Endothelial cell of umbilical vein (primary cell): ENCODE measurements around the gene INTS14. TPM values are rescaled to one million over a fixed set of nuclear protein-coding genes. Genes with fewer than 3 reads are reported as not detected.

Experiments
- BruUV-seq: library from RNA; stranded (reverse); fragments of 400-500 nt; replicated peaks from 2 replicates; lab custom pipeline; 2021; lab: Mats Ljungman, UMichigan
- CTCF ChIA-PET: fragments of 300-600, 350-600 bp; sonication (Branson Sonifier 250); formaldehyde crosslinking; loops from one replicate; lab custom pipeline; 2021; ENCODE audit warnings: antibody characterized with exemption, inconsistent platforms; lab: Charles Lee
- POLR2A ChIA-PET: fragments of 300-600, 350-600 bp; sonication (Branson Sonifier 250); formaldehyde crosslinking; loops from one replicate; lab custom pipeline; 2021; ENCODE audit warnings: antibody characterized with exemption, inconsistent platforms; lab: Charles Lee
- DNase-seq: peaks from one replicate; pipeline ENCODE4 v3.0.0-alpha.2; 2011; ENCODE audit warnings: low read depth, low spot score
- FAIRE-seq: peaks from 2 replicates; lab custom pipeline; 2011; peaks lifted over from hg19 to GRCh38; lab: Jason Lieb, UNC
- H2AFZ ChIP-seq: 2 replicates; pipeline ENCODE4 v1.6.0; 2012; ENCODE audit warnings: low read depth, low read length, control low read depth, inconsistent platforms
- H3K27ac ChIP-seq: 2 replicates; pipeline ENCODE4 v1.5.1; 2011; ENCODE audit warnings: low read depth, mild to moderate bottlenecking, control low read depth, low read length, moderate library complexity; ENCODE audit not compliant: insufficient read depth
- H3K27me3 ChIP-seq, 2 experiments: 2 replicates each; pipeline versions ENCODE4 v1.6.0 to v1.6.1; 2011; ENCODE audit warnings: low read length in 2 of 2, mixed read lengths in 1 of 2; ENCODE audit not compliant: control insufficient read depth in 2 of 2, insufficient read depth in 2 of 2
- H3K36me3 ChIP-seq, 2 experiments: 2 replicates in 1 of 2; 3 replicates in 1 of 2; pipeline ENCODE4 v1.5.1; 2011; ENCODE audit warnings: low read length in 2 of 2, mild to moderate bottlenecking in 1 of 2, moderate library complexity in 1 of 2; ENCODE audit not compliant: control insufficient read depth in 2 of 2, insufficient read depth in 2 of 2; ENCODE audit errors: extremely low read depth in 1 of 2
- H3K4me1 ChIP-seq: 3 replicates; pipeline ENCODE4 v1.5.1; 2011; ENCODE audit warnings: mild to moderate bottlenecking, low read length; ENCODE audit not compliant: control insufficient read depth, insufficient read depth; ENCODE audit errors: extremely low read depth
- H3K4me2 ChIP-seq: 2 replicates; pipeline ENCODE4 v1.6.1; 2011; ENCODE audit warnings: low read length, control low read depth, mixed read lengths; ENCODE audit not compliant: insufficient read depth
- H3K4me3 ChIP-seq, 3 experiments: fragments of 200-600 bp in 1 of 3; sonication (generic), shearing (Covaris generic) in 1 of 3; replicated peaks in 1 of 3; 2 replicates each; pipeline ENCODE4 v1.5.1; 2011 to 2016; ENCODE audit warnings: control low read depth in 3 of 3, low read length in 3 of 3, mild to moderate bottlenecking in 2 of 3, inconsistent platforms in 1 of 3, low read depth in 1 of 3, moderate library complexity in 1 of 3; ENCODE audit not compliant: insufficient read depth in 1 of 3
- H3K79me2 ChIP-seq: 2 replicates; pipeline ENCODE4 v1.6.0; 2012; ENCODE audit warnings: low read length, inconsistent platforms; ENCODE audit not compliant: control insufficient read depth, insufficient read depth
- H3K9ac ChIP-seq: replicated peaks from 2 replicates; pipeline ENCODE3; 2011; ENCODE audit warnings: low read length, control low read depth; ENCODE audit not compliant: insufficient read depth; ENCODE audit errors: extremely low read depth
- H3K9me1 ChIP-seq: replicated peaks from 3 replicates; pipeline ENCODE4 v1.6.0; 2011; ENCODE audit warnings: mild to moderate bottlenecking, low read length; ENCODE audit not compliant: control insufficient read depth, insufficient read depth; ENCODE audit errors: extremely low read depth
- H3K9me3 ChIP-seq: replicated peaks from 2 replicates; pipeline ENCODE4 v1.5.1; 2012; ENCODE audit warnings: low read length, inconsistent platforms; ENCODE audit not compliant: control insufficient read depth, insufficient read depth
- H4K20me1 ChIP-seq: replicated peaks from 2 replicates; pipeline ENCODE3; 2011; ENCODE audit warnings: mild to moderate bottlenecking, low read length; ENCODE audit not compliant: control insufficient read depth, insufficient read depth; ENCODE audit errors: extremely low read depth
- CTCF ChIP-seq, 2 donors: IDR thresholded peaks; 1 replicate in 1 of 2; 2 replicates in 1 of 2; pipeline ENCODE4 v1.5.1; 2011; ENCODE audit warnings: low read length in 2 of 2, mild to moderate bottlenecking in 2 of 2, moderate library complexity in 2 of 2, control low read depth in 1 of 2, inconsistent platforms in 1 of 2, low read depth in 1 of 2; ENCODE audit not compliant: insufficient read depth in 1 of 2; ENCODE audit errors: extremely low read depth in 1 of 2
- EZH2 ChIP-seq: IDR thresholded peaks from 2 replicates; pipeline ENCODE4 v1.6.1; 2012; ENCODE audit warnings: borderline replicate concordance, low read depth, mild to moderate bottlenecking, moderate library complexity, low read length, inconsistent platforms; ENCODE audit not compliant: severe bottlenecking
- FOS ChIP-seq: IDR thresholded peaks from 2 replicates; pipeline ENCODE4 v1.6.1; 2011; ENCODE audit warnings: mild to moderate bottlenecking, low read length, moderate library complexity, borderline replicate concordance; ENCODE audit not compliant: insufficient read depth
- GATA2 ChIP-seq: IDR thresholded peaks from 2 replicates; pipeline ENCODE4 v1.7.0; 2011; ENCODE audit warnings: low read depth, mild to moderate bottlenecking, moderate library complexity, mixed read lengths, low read length; ENCODE audit not compliant: insufficient read length, insufficient read depth
- JUN ChIP-seq: IDR thresholded peaks from 2 replicates; pipeline ENCODE4 v1.6.1; 2011; ENCODE audit warnings: borderline replicate concordance, low read depth; ENCODE audit not compliant: insufficient read length, insufficient read depth
- MAX ChIP-seq: IDR thresholded peaks from 2 replicates; pipeline ENCODE4 v1.6.1; 2011; ENCODE audit not compliant: insufficient read depth, insufficient read length
- MYC ChIP-seq: IDR thresholded peaks from one replicate; pipeline ENCODE4 v1.6.1; 2011; ENCODE audit warnings: mild to moderate bottlenecking, low read depth, low read length
- POLR2A ChIP-seq: IDR thresholded peaks from 2 replicates; pipeline ENCODE4 v1.6.1; 2012; ENCODE audit warnings: low read depth, mild to moderate bottlenecking, control low read depth, low read length
- POLR2AphosphoS5 ChIP-seq: IDR thresholded peaks from 2 replicates; pipeline ENCODE4 v1.6.1; 2012; ENCODE audit warnings: low read depth, mild to moderate bottlenecking, control low read depth, low read length, moderate library complexity; ENCODE audit not compliant: insufficient read depth
- dilution Hi-C: fragments of 300-500 bp; cut with MboI; formaldehyde crosslinking; loops from one replicate; pipeline ENCODE4 v1.15.0; 2019; ENCODE audit warnings: low sequenced_read_pairs; ENCODE audit not compliant: extremely low pct_ligation_motif_present
- intact Hi-C: fragments of 100-400 bp; cut with micrococcal nuclease; formaldehyde crosslinking; loops from one replicate; pipeline ENCODE4 v1.10.0; 2022
- polyA plus RNA-seq, 4 experiments: library from polyadenylated mRNA; depleted of rRNA in 3 of 4; stranded (reverse) in 3 of 4; unstranded in 1 of 4; fragments of >200 nt; gene quantifications; 2 replicates each; pipeline versions ENCODE4 v1.2.1 to v1.2.3, GENCODE V29; 2011 to 2012; ENCODE audit warnings: missing spikeins in 1 of 4
- total RNA-seq: library from RNA; stranded (reverse); gene quantifications from 2 replicates; pipeline ENCODE4 v1.2.3, GENCODE V29; 2021

INTS14 gene
- total and polyA plus RNA-seq, 2 donors (not counting 3 experiments of a cell fraction or from before 2014, with no cell fraction given): 41.7 to 52.6 TPM

- DNase-seq (no peak), FAIRE-seq (no peak)
- Histone ChIP-seq H3K9ac (no peak overlapping the region), H3K4me2 (no peak overlapping the region), H3K79me2 (peaks cover 72% of the 10 kb centered on the region), H3K27me3 (no peaks in the 10 kb centered on the region), H4K20me1 (no peaks in the 10 kb centered on the region), H2AFZ (no peak overlapping the region), H3K4me3 (no peak overlapping the region), H3K9me1 (no peaks in the 10 kb centered on the region), H3K9me3 (no peaks in the 10 kb centered on the region), H3K36me3 (no peaks in the 10 kb centered on the region), H3K4me1 (peaks cover 10% of the 10 kb centered on the region), H3K27ac (no peak overlapping the region)
- CTCF ChIA-PET: no interaction called here
- TF ChIP-seq GATA2 (no peak), MYC (no peak), EZH2 (no peak), FOS (no peak), CTCF (IDR thresholded peaks at IDR 0.05; ENCODE audit: extremely low read depth in 1 of 2, insufficient read depth in 1 of 2, low read depth in 1 of 2, low read length in 2 of 2) (no peak), MAX (no peak), POLR2A (no peak), JUN (no peak), POLR2AphosphoS5 (no peak)
- dilution Hi-C loops: no loop called here
- intact Hi-C loops: no loop called here
- POLR2A ChIA-PET: no interaction called here
- no TSS peak for BruUV-seq
These were observed 77.7 kb downstream of the INTS14 start for GRCh38 chr15:65533057-65533756.
